RWPE2 (cell line): ENCODE data around the gene SLFN12L.
"Not testable (repeated sequence)": the region's sequence is repeated elsewhere in the genome, so short reads cannot be mapped to it uniquely, and the experiment has no call there.

Experiments used
- ATAC-seq: fragments of 200-7000 bp; cut with Tn5 transposase; 3 replicates; pipeline ENCODE4 v1.9.1; 2021; ENCODE audit warnings: low read depth
- DNase-seq: peaks from one replicate; pipeline ENCODE4 v3.0.0-alpha.2; 2020; ENCODE audit warnings: low spot score
- H3K27ac ChIP-seq: fragments of 450-650 bp; 2 replicates; pipeline ENCODE4 v1.5.1; 2017; ENCODE audit warnings: mild to moderate bottlenecking; ENCODE audit not compliant: poor library complexity, severe bottlenecking
- H3K27me3 ChIP-seq: fragments of 250-450 bp; sonication (Bioruptor Pico); 2 replicates; pipeline ENCODE4 v1.5.1; 2021; ENCODE audit warnings: mild to moderate bottlenecking, moderate library complexity; ENCODE audit not compliant: insufficient read depth, poor library complexity, severe bottlenecking
- H3K36me3 ChIP-seq: fragments of 250-450 bp; sonication (Bioruptor Pico); 2 replicates; pipeline ENCODE4 v1.5.1; 2020; ENCODE audit warnings: low read depth, mild to moderate bottlenecking, moderate library complexity
- H3K4me1 ChIP-seq: fragments of 250-450 bp; sonication (Bioruptor Pico); 2 replicates; pipeline ENCODE4 v1.5.1; 2021; ENCODE audit warnings: mild to moderate bottlenecking, moderate library complexity; ENCODE audit not compliant: insufficient read depth, poor library complexity, severe bottlenecking
- H3K4me3 ChIP-seq: fragments of 250-450 bp; sonication (Bioruptor Pico); 2 replicates; pipeline ENCODE4 v1.5.1; 2021; ENCODE audit warnings: mild to moderate bottlenecking, moderate library complexity; ENCODE audit not compliant: severe bottlenecking
- H3K9me3 ChIP-seq: fragments of 250-450 bp; sonication (Bioruptor Pico); 2 replicates; pipeline ENCODE4 v1.5.1; 2021; ENCODE audit warnings: mild to moderate bottlenecking, moderate library complexity; ENCODE audit not compliant: severe bottlenecking
- CTCF ChIP-seq: fragments of 450-650 bp; IDR thresholded peaks from one replicate; pipeline ENCODE4 v1.5.1; 2017; ENCODE audit warnings: mild to moderate bottlenecking, moderate library complexity; ENCODE audit not compliant: poor library complexity, severe bottlenecking

Gene SLFN12L

DNA sequence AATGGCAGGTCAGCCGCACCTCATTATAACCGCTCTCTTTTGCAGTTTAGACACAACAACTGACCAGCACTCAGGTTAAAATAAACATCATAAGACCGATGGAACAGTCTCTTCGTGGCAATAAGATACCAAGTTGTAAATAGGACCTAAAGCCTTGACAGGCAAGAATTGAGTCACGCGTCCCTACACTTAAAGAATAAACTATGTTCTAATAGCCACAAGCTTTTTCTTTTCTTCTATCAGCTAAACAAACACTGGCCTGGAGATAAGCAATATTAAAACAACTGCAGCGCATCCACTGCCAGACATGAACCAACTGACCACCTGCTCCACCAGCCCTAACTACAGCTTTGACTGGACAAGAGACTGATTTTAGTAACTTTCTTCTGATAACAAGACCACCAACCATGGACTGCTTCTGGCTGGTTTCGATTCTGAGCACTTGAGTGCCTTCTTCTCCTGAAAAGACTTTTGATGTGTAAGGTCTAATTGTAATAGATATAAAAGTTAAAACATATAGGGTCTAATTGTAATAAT lies 17.5 kb downstream of the SLFN12L start:
- TF ChIP-seq CTCF = no peak
- Histone ChIP-seq H3K27me3 (peaks cover 36% of the 10 kb centered on the region), H3K36me3 (no peaks in the 10 kb centered on the region), H3K9me3 (peaks cover 2% of the 10 kb centered on the region), H3K4me1 (peaks cover 5% of the 10 kb centered on the region), H3K4me3 (no peak overlapping the region), H3K27ac (no peak overlapping the region)
- DNase-seq (no peak), ATAC-seq (no peak)

GRCh38 chr17:35519439-35519838 lies 18.0 kb downstream of the SLFN12L start:
- no peaks in the 10 kb centered on the region for H3K36me3 ChIP-seq
- H3K27ac ChIP-seq = no peak overlapping the region
- TF ChIP-seq CTCF = no peak
- no peak overlapping the region for H3K4me3 ChIP-seq
- ATAC-seq (peak; percentile 79), DNase-seq (no peak)
- peaks cover 2% of the 10 kb centered on the region for H3K9me3 ChIP-seq
- peaks cover 5% of the 10 kb centered on the region for H3K4me1 ChIP-seq
- H3K27me3 ChIP-seq = peaks cover 41% of the 10 kb centered on the region

- not testable (repeated sequence) for ATAC-seq, DNase-seq
Measured at GRCh38 chr17:35518431-35518830, 19.0 kb downstream of the SLFN12L start.

GRCh38 chr17:35515027-35515426 lies 22.5 kb downstream of the SLFN12L start:
- DNase-seq (no peak), ATAC-seq (no peak)
- no peak for TF ChIP-seq CTCF
- no peaks in the 10 kb centered on the region for H3K36me3 ChIP-seq
- H3K4me3 ChIP-seq = no peak overlapping the region
- H3K9me3 ChIP-seq = peaks cover 2% of the 10 kb centered on the region
- H3K27me3 ChIP-seq = peaks cover 51% of the 10 kb centered on the region
- no peak overlapping the region for H3K27ac ChIP-seq
- peaks cover 4% of the 10 kb centered on the region for H3K4me1 ChIP-seq

More at GRCh38 chr17:35518431-35518830, 19.0 kb downstream of the SLFN12L start:
- not testable (repeated sequence) for H3K4me1 ChIP-seq, H3K27ac ChIP-seq, H3K36me3 ChIP-seq, H3K4me3 ChIP-seq, H3K9me3 ChIP-seq
- H3K27me3 ChIP-seq = peaks cover 46% of the 10 kb centered on the region

GRCh38 chr17:35514564-35514963 lies 22.9 kb downstream of the SLFN12L start:
- no peak overlapping the region for H3K27ac ChIP-seq
- DNase-seq = no peak
- peaks cover 2% of the 10 kb centered on the region for H3K9me3 ChIP-seq
- H3K4me1 ChIP-seq = no peaks in the 10 kb centered on the region
- peaks cover 51% of the 10 kb centered on the region for H3K27me3 ChIP-seq
- TF ChIP-seq CTCF = no peak
- no peak overlapping the region for H3K4me3 ChIP-seq
- ATAC-seq = no peak
- no peaks in the 10 kb centered on the region for H3K36me3 ChIP-seq
